ENCODE data around the gene TPSAB1.

DNA sequence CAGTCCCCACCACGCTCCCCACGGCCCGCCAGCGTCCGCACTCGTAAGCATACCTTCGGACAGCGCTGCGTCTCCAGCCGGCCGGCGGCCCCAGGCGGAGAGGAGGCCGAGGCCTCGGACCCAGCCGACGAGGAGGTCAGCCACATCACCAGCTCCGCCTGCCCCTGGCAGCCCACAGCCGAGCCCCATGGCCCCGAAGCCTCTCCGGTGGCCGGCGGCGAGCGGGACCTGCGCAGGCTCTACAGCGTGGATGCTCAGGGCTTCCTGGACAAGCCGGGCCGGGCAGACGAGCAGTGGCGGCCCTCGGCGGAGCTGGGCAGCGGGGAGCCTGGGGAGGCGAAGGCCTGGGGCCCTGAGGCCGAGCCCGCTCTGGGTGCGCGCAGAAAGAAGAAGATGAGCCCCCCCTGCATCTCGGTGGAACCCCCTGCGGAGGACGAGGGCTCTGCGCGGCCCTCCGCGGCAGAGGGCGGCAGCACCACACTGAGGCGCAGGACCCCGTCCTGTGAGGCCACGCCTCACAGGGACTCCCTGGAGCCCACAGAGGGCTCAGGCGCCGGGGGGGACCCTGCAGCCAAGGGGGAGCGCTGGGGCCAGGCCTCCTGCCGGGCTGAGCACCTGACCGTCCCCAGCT lies 20.3 kb upstream of the TPSAB1 start:
- TF ChIP-seq, protein P1, sequence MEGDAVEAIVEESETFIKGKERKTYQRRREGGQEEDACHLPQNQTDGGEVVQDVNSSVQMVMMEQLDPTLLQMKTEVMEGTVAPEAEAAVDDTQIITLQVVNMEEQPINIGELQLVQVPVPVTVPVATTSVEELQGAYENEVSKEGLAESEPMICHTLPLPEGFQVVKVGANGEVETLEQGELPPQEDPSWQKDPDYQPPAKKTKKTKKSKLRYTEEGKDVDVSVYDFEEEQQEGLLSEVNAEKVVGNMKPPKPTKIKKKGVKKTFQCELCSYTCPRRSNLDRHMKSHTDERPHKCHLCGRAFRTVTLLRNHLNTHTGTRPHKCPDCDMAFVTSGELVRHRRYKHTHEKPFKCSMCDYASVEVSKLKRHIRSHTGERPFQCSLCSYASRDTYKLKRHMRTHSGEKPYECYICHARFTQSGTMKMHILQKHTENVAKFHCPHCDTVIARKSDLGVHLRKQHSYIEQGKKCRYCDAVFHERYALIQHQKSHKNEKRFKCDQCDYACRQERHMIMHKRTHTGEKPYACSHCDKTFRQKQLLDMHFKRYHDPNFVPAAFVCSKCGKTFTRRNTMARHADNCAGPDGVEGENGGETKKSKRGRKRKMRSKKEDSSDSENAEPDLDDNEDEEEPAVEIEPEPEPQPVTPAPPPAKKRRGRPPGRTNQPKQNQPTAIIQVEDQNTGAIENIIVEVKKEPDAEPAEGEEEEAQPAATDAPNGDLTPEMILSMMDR (conservative IDR thresholded peaks at IDR 0.05; ENCODE audit: low read depth, low read length): no peak
- no peak for TF ChIP-seq EZH2phosphoT487 (IDR thresholded peaks at IDR 0.05; ENCODE audit: borderline replicate concordance, low read length)
- no peak for TF ChIP-seq EZH2 (IDR thresholded peaks at IDR 0.05; ENCODE audit: low read length, unreplicated experiment)

Data from PC-3 (cell line).